ENCODE results near the gene ZBTB47. TPM values are rescaled to one million over a fixed set of nuclear protein-coding genes. Genes with fewer than 3 reads are reported as not detected.

The ZBTB47 gene
- total RNA-seq, 1 donor from 2014 or later: 82.3 TPM

Other genes starting within 250 kb of the ZBTB47 start
- not detected for gene LYZL4, start 243.1 kb upstream of the ZBTB47 start, total RNA-seq
- 3.4 TPM for gene VIPR1, start 151.1 kb upstream of the ZBTB47 start, total RNA-seq
- 21.6 TPM for gene SEC22C, start 71.7 kb upstream of the ZBTB47 start, total RNA-seq
- gene SS18L2, start 62.8 kb upstream of the ZBTB47 start, total RNA-seq: 9.1 TPM
- gene NKTR, start 53.0 kb upstream of the ZBTB47 start, total RNA-seq: 21.6 TPM
- gene KLHL40, start 31.8 kb downstream of the ZBTB47 start, total RNA-seq: 0.11 TPM
- gene HHATL, start 49.1 kb downstream of the ZBTB47 start, total RNA-seq: 486 TPM
- gene CCDC13, start 119.6 kb downstream of the ZBTB47 start, total RNA-seq: 0.24 TPM
- gene HIGD1A, start 150.8 kb downstream of the ZBTB47 start, total RNA-seq: 320 TPM
- gene ACKR2, start 155.7 kb downstream of the ZBTB47 start, total RNA-seq: 0.43 TPM
- not detected for gene CYP8B1, start 222.2 kb downstream of the ZBTB47 start, total RNA-seq